Ramos (cell line): ENCODE measurements around the gene CAMK1G.

Source experiments
- in situ Hi-C: fragments of 300-500 bp; cut with MboI; formaldehyde crosslinking; loops from one replicate; pipeline ENCODE4 v1.14.3; 2022; ENCODE audit warnings: low sequenced_read_pairs; ENCODE audit not compliant: unreplicated experiment

CAMK1G gene

DNA sequence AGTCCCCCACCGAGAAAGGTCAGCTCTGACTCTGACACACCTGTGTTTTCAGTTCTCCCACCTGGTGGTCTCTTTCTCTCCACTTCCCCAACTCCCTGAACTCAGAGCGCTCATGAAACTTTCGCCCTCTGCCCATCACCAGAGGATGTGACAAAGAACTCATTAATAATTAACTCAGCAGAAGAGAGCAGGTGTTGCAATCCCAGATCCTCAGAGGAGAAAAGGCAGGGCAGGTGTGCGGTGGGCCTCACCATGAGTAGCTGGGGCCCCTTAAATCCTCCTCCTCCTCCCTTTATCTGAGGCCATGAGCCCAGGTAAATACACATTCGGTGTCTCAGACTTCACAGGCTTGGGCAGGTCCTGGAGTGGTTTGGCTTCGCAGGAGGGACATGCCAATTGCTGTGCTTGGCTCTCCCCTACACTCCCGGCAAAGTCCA lies 70.4 kb downstream of the CAMK1G start:
- in situ Hi-C loops = no loop called here

DNA sequence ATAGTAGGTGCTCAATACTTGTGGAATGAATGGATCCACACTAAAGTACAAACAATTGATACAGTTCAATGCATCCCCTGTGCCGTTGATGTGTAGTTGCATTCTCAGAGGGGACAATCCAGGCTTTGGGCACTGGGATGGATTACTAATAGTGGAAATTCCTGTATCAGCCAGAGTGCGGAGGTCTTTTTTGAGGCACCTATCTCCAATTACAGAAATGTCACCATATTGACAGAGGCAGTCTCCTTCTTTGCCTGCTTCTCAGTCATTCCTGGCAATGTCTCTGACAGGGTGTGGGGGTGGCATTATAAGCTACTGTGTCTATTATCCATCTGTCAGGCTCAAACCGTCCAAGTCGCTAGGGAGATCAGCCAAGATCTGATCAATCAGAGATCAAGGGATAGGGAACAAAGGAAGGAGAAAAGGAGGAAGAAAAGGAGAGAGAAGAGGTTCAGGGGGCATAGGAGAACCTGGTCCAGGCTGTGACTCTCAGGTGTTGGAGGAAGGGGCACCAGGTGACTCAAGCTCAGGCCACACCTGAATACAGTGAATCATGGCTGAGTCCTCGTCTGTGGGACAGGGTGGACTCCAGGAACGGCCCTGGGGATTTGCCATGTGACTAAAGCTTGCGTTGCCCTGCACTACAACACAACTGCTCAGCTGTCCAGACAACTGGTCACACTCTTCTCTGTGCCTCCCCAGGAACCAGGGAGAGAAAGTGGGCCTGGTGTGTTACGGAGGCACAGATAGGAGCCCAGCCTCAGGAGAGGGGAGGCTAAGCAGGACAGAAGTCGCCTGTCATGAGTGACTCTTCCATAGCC lies 72.1 kb downstream of the CAMK1G start:
- in situ Hi-C loops = no loop called here

DNA sequence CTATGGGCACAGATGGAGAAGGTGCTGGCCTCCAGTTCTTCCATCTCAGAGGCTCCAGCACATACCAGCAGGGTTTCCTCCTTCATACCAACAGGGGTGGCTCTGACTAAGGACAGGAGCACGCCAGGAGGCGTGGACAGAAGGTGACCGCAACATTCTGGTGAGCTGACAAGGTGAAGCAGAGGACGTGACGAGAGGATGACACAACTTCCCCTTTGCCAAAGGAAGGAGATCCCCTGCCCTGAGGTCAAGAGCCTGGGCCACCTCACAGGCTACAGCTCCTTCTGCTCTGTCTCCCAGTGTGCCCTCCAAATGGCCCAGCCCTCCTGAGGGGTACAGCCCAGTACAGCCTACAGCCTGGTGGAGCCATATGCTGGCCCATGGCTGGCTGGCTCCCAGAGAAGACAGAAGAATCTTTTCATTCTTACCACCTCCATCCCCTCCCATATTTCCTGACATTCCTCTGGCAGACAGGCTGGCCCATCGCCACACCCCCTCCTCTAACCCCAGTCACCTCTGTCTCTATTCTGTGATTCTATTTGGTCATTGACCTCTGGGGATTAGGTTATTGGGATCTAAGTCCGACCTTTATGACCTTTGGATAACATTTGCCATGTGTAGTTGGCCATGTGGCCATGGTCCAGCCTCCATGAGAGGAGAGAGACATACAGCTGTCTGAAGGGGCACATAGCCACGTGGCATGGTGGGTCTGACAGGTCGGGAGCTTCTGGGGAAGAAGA lies 73.8 kb downstream of the CAMK1G start:
- in situ Hi-C loops = no loop called here

DNA sequence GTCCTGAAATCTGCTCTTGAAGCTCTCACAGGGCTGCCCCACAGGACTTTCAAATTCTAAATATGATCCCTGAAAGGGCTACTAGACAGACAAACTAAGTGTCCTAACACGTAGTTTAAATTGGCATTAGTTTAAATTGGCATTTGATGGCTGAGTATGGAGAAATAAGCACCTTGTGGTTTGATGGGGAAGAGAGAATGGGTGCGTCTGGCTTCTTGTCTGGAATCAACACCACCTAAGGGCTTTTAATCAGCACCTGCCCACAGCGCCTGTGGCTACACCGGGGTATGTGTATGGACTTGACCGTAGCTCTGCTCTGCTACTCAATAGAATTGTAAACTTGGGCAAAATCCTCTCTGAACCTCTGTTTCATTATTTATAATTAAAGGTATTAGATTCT lies 74.4 kb downstream of the CAMK1G start:
- in situ Hi-C loops = no loop called here

DNA sequence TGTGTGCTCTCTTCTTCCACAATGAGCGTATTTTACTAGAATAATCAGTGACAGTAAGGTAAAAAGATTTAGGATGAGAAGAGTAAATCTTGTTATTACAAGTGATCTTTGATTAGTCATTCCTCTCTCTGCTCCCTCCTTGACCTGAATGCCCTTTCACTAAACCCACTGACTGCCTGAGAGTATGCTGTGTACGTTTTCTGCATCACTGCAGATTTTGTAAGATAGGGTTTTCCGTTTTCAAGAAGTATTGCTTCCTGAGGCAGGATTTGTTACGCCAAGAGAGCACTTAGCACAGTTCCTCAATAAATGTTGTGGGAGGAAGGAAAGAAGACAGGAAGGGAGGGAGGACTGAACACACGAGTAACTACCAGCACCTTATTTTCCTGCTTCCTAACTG lies 76.4 kb downstream of the CAMK1G start:
- in situ Hi-C loops = no loop called here

DNA sequence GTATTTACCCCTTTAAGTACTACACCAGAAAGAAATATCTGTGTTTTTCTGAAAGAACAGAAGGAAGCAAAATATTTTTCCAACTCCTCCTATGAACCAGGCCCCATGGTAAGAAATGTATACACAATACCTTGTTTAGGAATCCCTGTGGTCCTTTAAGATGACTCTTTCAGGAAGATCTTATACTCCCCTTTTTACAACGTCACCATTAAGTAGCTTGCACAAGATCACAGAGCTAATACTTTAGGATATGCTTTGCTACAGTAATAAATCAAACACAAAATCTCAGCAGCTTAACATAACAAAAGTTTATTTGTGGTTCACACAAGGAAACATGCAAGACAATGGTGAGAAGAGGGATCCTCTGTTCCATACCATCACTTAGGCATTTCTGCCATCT lies 77.6 kb downstream of the CAMK1G start:
- in situ Hi-C loops = no loop called here

DNA sequence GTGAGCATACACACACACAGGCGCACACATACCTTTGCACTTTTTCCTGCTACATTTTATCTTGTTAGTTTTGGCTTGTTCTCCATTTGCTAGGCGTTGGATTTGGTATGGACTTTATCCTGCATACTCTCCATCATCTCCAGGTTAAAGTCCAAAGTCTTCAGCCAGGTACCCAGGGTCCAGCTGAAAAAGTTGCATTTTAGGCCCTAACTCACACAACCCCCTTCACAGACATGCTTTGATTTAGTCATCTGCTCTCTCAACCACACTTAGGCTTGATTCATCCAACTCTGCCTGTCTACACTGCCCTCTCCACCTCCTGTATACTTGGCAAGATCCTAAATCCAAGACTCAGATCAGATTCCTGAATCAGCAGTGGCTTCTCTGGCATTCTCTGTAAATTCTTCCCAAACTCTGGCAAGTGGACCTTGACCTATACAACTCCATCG lies 79.4 kb downstream of the CAMK1G start:
- in situ Hi-C loops = no loop called here
